HFF-Myc (cell line): ENCODE measurements around the gene BICDL2.
A peak's percentile ranks its signal among the peaks of the same experiment; 100 is the strongest.

Experiments
- DNase-seq: peaks from one replicate; pipeline ENCODE4 v3.0.0-alpha.2; 2011; ENCODE audit warnings: low read depth; ENCODE audit errors: extremely low read depth
- H3K4me3 ChIP-seq: replicated peaks from 2 replicates; pipeline ENCODE4 v1.5.1; 2011; ENCODE audit warnings: low read depth, mild to moderate bottlenecking, control low read depth, low read length
- CTCF ChIP-seq: IDR thresholded peaks from 2 replicates; pipeline ENCODE4 v1.5.1; 2012; ENCODE audit warnings: mild to moderate bottlenecking, low read depth, low read length, control low read depth; ENCODE audit errors: missing control alignments

The BICDL2 gene

GRCh38 chr16:3022684-3023414, 13.9 kb downstream of the BICDL2 start:
- DNase-seq, result no peak
- no peak for TF ChIP-seq CTCF
- peak overlapping the region; percentile 96 for H3K4me3 ChIP-seq

GRCh38 chr16:3022208-3022683, 14.5 kb downstream of the BICDL2 start:
- peak; percentile 88 for DNase-seq
- H3K4me3 ChIP-seq, result peak overlapping the region; percentile 96
- TF ChIP-seq CTCF, result no peak

GRCh38 chr16:3021449-3022207, 15.1 kb downstream of the BICDL2 start:
- TF ChIP-seq CTCF, result peak; percentile 38
- DNase-seq, result peak; percentile 67
- peak overlapping the region; percentile 96 for H3K4me3 ChIP-seq

GRCh38 chr16:3020604-3021448, 15.9 kb downstream of the BICDL2 start:
- H3K4me3 ChIP-seq, result peak overlapping the region; percentile 96

GRCh38 chr16:3020247-3020603, 16.5 kb downstream of the BICDL2 start, which contains the start of gene TNFRSF12A:
Gene TNFRSF12A, plus strand, starts transcription at chr16:3020368. Its CDS starts 30 bp downstream, at chr16:3020398.
- no peak for TF ChIP-seq CTCF
- H3K4me3 ChIP-seq, result peak within 1 kb of the TSS; percentile 96
- peak; percentile 9 for DNase-seq

More at GRCh38 chr16:3020604-3021448, 15.9 kb downstream of the BICDL2 start:
- peak; percentile 64 for DNase-seq
- TF ChIP-seq CTCF, result no peak

- no peak for TF ChIP-seq CTCF
- no peak for DNase-seq
- H3K4me3 ChIP-seq, result peak overlapping the region; percentile 96
Observed at GRCh38 chr16:3019594-3020246, 17.0 kb downstream of the BICDL2 start.
